GM23338 (cell line): Measurements from ENCODE around the gene CA7. TPM values are rescaled to one million over a fixed set of nuclear protein-coding genes. Genes with fewer than 3 reads are reported as not detected.

Source experiments
- ATAC-seq: fragments of 200-7000 bp; cut with Tn5 transposase; 3 replicates; pipeline ENCODE4 v1.9.1; 2020
- DNase-seq: peaks from one replicate; pipeline ENCODE4 v3.0.0-alpha.2; 2015; ENCODE audit warnings: low spot score
- H2AFZ ChIP-seq: fragments of 200-600 bp; sonication (generic); 2 replicates; pipeline ENCODE4 v1.8.0; 2016; ENCODE audit warnings: antibody characterized with exemption, mild to moderate bottlenecking, moderate library complexity
- H3F3A ChIP-seq: fragments of 200-600 bp; sonication (generic); replicated peaks from 2 replicates; pipeline ENCODE4 v1.8.0; 2017; ENCODE audit warnings: antibody characterized with exemption, mixed run types, low read depth
- H3K27ac ChIP-seq: fragments of 200-600 bp; sonication (generic); 2 replicates; pipeline ENCODE4 v1.6.1; 2016; ENCODE audit warnings: low read depth
- H3K27me3 ChIP-seq: fragments of 200-600 bp; sonication (generic); 2 replicates; pipeline ENCODE4 v1.8.0; 2016; ENCODE audit warnings: mild to moderate bottlenecking, mixed run types, moderate library complexity; ENCODE audit not compliant: insufficient read depth
- H3K36me3 ChIP-seq: fragments of 200-600 bp; sonication (generic); 2 replicates; pipeline ENCODE4 v1.8.0; 2016; ENCODE audit warnings: mild to moderate bottlenecking; ENCODE audit not compliant: insufficient read depth
- H3K4me1 ChIP-seq: fragments of 200-600 bp; sonication (generic); 2 replicates; pipeline ENCODE4 v1.8.0; 2016; ENCODE audit warnings: mild to moderate bottlenecking, moderate library complexity; ENCODE audit not compliant: insufficient read depth
- H3K4me2 ChIP-seq: fragments of 200-600 bp; sonication (generic); 2 replicates; pipeline ENCODE4 v1.7.1; 2017; ENCODE audit warnings: mixed run types
- H3K4me3 ChIP-seq: fragments of 200-600 bp; sonication (generic); 2 replicates; pipeline ENCODE4 v1.6.1; 2016; ENCODE audit warnings: mixed run types
- H3K79me2 ChIP-seq: fragments of 200-600 bp; sonication (generic); replicated peaks from 2 replicates; pipeline ENCODE4 v1.8.0; 2017; ENCODE audit warnings: mild to moderate bottlenecking; ENCODE audit not compliant: insufficient read depth
- H3K9me2 ChIP-seq: fragments of 200-600 bp; sonication (generic); 2 replicates; pipeline ENCODE4 v1.8.0; 2017; ENCODE audit not compliant: insufficient read depth
- H4K20me1 ChIP-seq: fragments of 200-600 bp; sonication (generic); replicated peaks from 2 replicates; pipeline ENCODE4 v1.8.0; 2017; ENCODE audit warnings: mild to moderate bottlenecking; ENCODE audit not compliant: insufficient read depth
- H3K27ac Mint-ChIP-seq: 2 replicates; pipeline ENCODE4 v1.8.0; 2020; ENCODE audit warnings: inconsistent platforms, mild to moderate bottlenecking, moderate library complexity, mixed read lengths
- H3K27me3 Mint-ChIP-seq: 3 replicates; pipeline ENCODE4 v1.8.0; 2022; ENCODE audit warnings: low read depth, mild to moderate bottlenecking, moderate library complexity, mixed read lengths, inconsistent platforms; ENCODE audit not compliant: insufficient read depth, poor library complexity
- H3K36me3 Mint-ChIP-seq: 3 replicates; pipeline ENCODE4 v1.8.0; 2021; ENCODE audit warnings: low read depth, mild to moderate bottlenecking, inconsistent platforms, moderate library complexity, mixed read lengths
- H3K4me1 Mint-ChIP-seq: 3 replicates; pipeline ENCODE4 v1.8.0; 2020; ENCODE audit warnings: mild to moderate bottlenecking, inconsistent platforms, mixed read lengths
- H3K4me3 Mint-ChIP-seq: 3 replicates; pipeline ENCODE4 v1.8.0; 2021; ENCODE audit warnings: moderate library complexity, mild to moderate bottlenecking, inconsistent platforms, mixed read lengths
- H3K9me3 Mint-ChIP-seq: 3 replicates; pipeline ENCODE4 v1.8.0; 2020; ENCODE audit warnings: moderate library complexity, mild to moderate bottlenecking, inconsistent platforms, mixed read lengths
- EZH2 ChIP-seq: fragments of 200-600 bp; sonication (generic); IDR thresholded peaks from one replicate; pipeline ENCODE4 v1.8.0; 2017; ENCODE audit warnings: antibody characterized with exemption, mild to moderate bottlenecking, low read depth; ENCODE audit not compliant: unreplicated experiment
- JUNB ChIP-seq: IDR thresholded peaks from one replicate; pipeline ENCODE4 v1.6.1; 2016; ENCODE audit warnings: antibody characterized with exemption; ENCODE audit not compliant: unreplicated experiment
- NANOG ChIP-seq: IDR thresholded peaks from 2 replicates; pipeline ENCODE4 v1.6.1; 2016; ENCODE audit warnings: antibody characterized with exemption, borderline replicate concordance
- POLR2AphosphoS5 ChIP-seq: IDR thresholded peaks from 2 replicates; pipeline ENCODE4 v1.6.1; 2016; ENCODE audit warnings: antibody characterized with exemption, low read depth
- STAT1 ChIP-seq: IDR thresholded peaks from one replicate; pipeline ENCODE4 v1.6.1; 2016; ENCODE audit warnings: antibody characterized with exemption; ENCODE audit not compliant: unreplicated experiment
- ZNF114 ChIP-seq: fragments of 250-450 bp; sonication (Bioruptor Pico); IDR thresholded peaks from 2 replicates; pipeline ENCODE4 v1.5.0; 2020; ENCODE audit warnings: mild to moderate bottlenecking, moderate library complexity
- ZNF331 ChIP-seq: fragments of 250-450 bp; sonication (Bioruptor Pico); IDR thresholded peaks from 2 replicates; pipeline ENCODE4 v1.5.0; 2020; ENCODE audit warnings: low read depth, mild to moderate bottlenecking, moderate library complexity
- polyA plus RNA-seq: library from polyadenylated mRNA; unstranded; fragments of >200 nt; fragmentation: Nextera tagmentation; extraction: Ambion mirVana; gene quantifications from 2 replicates; pipeline ENCODE4 v1.2.1, GENCODE V29; 2016
- total RNA-seq: library from RNA; depleted of rRNA; stranded (reverse); fragments of >200 nt; shearing (Covaris generic); gene quantifications from 2 replicates; pipeline ENCODE4 v1.2.3, GENCODE V29; 2014
- TF ChIP-seq, protein P1 (sequence below): fragments of 250-450 bp; sonication (Bioruptor Pico); IDR thresholded peaks from 2 replicates; pipeline ENCODE4 v1.5.0; 2020; ENCODE audit warnings: mild to moderate bottlenecking, moderate library complexity
- TF ChIP-seq, protein P2 (sequence below): IDR thresholded peaks from one replicate; pipeline ENCODE4 v1.6.1; 2018; ENCODE audit warnings: antibody characterized with exemption; ENCODE audit not compliant: unreplicated experiment
- TF ChIP-seq, protein P3 (sequence below), 2 experiments: fragments of 200-600 bp in 1 of 2; sonication (generic) in 1 of 2; conservative IDR thresholded peaks; 2 replicates each; pipeline versions ENCODE4 v1.5.1 to v1.6.1; 2016 to 2017; ENCODE audit warnings: antibody characterized with exemption in 2 of 2, low read depth in 2 of 2, mild to moderate bottlenecking in 2 of 2, moderate library complexity in 1 of 2

CA7 gene
- total and polyA plus RNA-seq, 2 experiments from 2014 or later = 2.1 to 2.8 TPM

DNA sequence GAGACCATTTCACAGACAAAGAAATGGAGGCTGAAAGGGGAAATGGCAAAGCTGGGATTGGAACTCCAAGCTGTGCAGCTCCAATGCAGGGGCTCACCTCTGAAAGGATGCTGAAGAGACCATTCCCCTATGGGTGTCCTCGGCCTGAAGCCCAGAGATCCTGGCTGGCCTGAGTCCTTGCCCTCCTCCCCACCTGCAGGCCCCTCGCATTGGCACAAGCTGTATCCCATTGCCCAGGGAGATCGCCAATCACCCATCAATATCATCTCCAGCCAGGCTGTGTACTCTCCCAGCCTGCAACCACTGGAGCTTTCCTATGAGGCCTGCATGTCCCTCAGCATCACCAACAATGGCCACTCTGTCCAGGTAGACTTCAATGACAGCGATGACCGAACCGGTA, 2.6 kb downstream of the CA7 start:
- TF ChIP-seq STAT1 = no peak
- Histone ChIP-seq H3K79me2 (no peaks in the 10 kb centered on the region), H3K27me3 (peaks cover 51% of the 10 kb centered on the region), H4K20me1 (no peaks in the 10 kb centered on the region), H3F3A (0 out of 2 replicates have a peak, but pooled peaks cover 6% of the 10 kb centered on the region), H3K27ac (no peak overlapping the region), H3K4me2 (no peak overlapping the region), H3K4me3 (no peak overlapping the region), H2AFZ (no peak overlapping the region), H3K36me3 (no peaks in the 10 kb centered on the region), H3K9me2 (no peaks in the 10 kb centered on the region; the same call in 1 of the 2 replicates), H3K4me1 (no peaks in the 10 kb centered on the region; the same call in 1 of the 2 replicates)
- no peak overlapping the region for H3K27ac Mint-ChIP-seq
- no peak overlapping the region for H3K4me3 Mint-ChIP-seq
- DNase-seq = no peak
- no peaks in the 10 kb centered on the region; the same call in 2 of the 3 replicates for H3K9me3 Mint-ChIP-seq
- no peak for ATAC-seq
- peaks cover 40% of the 10 kb centered on the region for H3K27me3 Mint-ChIP-seq
- H3K36me3 Mint-ChIP-seq = no peaks in the 10 kb centered on the region
- H3K4me1 Mint-ChIP-seq = peaks cover 16% of the 10 kb centered on the region

DNA sequence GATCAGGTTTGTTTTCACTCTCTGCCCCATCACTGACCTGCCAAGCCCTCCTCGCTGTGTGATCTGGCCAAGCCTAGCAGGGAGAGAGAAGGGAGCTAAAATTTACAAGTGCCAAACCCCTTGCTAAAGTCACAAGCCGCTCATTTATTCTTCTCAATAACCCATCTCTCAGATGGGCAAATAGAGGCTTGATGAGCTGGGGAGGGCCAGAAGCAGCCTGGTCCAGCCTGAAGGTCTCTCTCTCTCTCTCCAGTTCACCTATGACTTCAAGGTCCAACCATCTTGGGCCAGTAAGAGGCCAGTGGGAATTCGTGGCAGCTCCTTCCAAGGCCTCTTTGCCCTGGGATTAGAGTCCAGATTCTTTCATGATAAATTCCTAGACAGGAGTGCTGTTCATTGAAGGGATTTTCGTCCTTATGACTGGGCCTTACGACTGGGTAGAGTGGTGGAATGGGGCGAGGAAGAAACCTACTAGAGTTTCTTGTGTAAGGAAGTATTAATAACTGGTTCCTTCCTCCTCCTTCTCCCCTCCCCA, 3.4 kb downstream of the CA7 start:
- H3F3A ChIP-seq = 0 out of 2 replicates have a peak, but pooled peaks cover 6% of the 10 kb centered on the region
- Mint-ChIP-seq H3K4me3 (no peak overlapping the region), H3K27me3 (peaks cover 37% of the 10 kb centered on the region), H3K9me3 (no peaks in the 10 kb centered on the region; the same call in 2 of the 3 replicates), H3K4me1 (peaks cover 16% of the 10 kb centered on the region), H3K36me3 (no peaks in the 10 kb centered on the region), H3K27ac (no peak overlapping the region)
- H3K36me3 ChIP-seq = no peaks in the 10 kb centered on the region
- no peak overlapping the region for H3K4me3 ChIP-seq
- H2AFZ ChIP-seq = no peak overlapping the region
- H3K4me1 ChIP-seq = no peaks in the 10 kb centered on the region; the same call in 1 of the 2 replicates
- H3K4me2 ChIP-seq = no peak overlapping the region
- ATAC-seq (no peak), DNase-seq (no peak)
- no peaks in the 10 kb centered on the region for H3K79me2 ChIP-seq
- H3K27ac ChIP-seq = no peak overlapping the region
- H4K20me1 ChIP-seq = no peaks in the 10 kb centered on the region
- peaks cover 46% of the 10 kb centered on the region for H3K27me3 ChIP-seq
- H3K9me2 ChIP-seq = no peaks in the 10 kb centered on the region; the same call in 1 of the 2 replicates
- TF ChIP-seq ZNF331 (CRISPR knock-in tag) = no peak
- TF ChIP-seq ZNF114 (CRISPR knock-in tag) = no peak
- TF ChIP-seq, protein P1, sequence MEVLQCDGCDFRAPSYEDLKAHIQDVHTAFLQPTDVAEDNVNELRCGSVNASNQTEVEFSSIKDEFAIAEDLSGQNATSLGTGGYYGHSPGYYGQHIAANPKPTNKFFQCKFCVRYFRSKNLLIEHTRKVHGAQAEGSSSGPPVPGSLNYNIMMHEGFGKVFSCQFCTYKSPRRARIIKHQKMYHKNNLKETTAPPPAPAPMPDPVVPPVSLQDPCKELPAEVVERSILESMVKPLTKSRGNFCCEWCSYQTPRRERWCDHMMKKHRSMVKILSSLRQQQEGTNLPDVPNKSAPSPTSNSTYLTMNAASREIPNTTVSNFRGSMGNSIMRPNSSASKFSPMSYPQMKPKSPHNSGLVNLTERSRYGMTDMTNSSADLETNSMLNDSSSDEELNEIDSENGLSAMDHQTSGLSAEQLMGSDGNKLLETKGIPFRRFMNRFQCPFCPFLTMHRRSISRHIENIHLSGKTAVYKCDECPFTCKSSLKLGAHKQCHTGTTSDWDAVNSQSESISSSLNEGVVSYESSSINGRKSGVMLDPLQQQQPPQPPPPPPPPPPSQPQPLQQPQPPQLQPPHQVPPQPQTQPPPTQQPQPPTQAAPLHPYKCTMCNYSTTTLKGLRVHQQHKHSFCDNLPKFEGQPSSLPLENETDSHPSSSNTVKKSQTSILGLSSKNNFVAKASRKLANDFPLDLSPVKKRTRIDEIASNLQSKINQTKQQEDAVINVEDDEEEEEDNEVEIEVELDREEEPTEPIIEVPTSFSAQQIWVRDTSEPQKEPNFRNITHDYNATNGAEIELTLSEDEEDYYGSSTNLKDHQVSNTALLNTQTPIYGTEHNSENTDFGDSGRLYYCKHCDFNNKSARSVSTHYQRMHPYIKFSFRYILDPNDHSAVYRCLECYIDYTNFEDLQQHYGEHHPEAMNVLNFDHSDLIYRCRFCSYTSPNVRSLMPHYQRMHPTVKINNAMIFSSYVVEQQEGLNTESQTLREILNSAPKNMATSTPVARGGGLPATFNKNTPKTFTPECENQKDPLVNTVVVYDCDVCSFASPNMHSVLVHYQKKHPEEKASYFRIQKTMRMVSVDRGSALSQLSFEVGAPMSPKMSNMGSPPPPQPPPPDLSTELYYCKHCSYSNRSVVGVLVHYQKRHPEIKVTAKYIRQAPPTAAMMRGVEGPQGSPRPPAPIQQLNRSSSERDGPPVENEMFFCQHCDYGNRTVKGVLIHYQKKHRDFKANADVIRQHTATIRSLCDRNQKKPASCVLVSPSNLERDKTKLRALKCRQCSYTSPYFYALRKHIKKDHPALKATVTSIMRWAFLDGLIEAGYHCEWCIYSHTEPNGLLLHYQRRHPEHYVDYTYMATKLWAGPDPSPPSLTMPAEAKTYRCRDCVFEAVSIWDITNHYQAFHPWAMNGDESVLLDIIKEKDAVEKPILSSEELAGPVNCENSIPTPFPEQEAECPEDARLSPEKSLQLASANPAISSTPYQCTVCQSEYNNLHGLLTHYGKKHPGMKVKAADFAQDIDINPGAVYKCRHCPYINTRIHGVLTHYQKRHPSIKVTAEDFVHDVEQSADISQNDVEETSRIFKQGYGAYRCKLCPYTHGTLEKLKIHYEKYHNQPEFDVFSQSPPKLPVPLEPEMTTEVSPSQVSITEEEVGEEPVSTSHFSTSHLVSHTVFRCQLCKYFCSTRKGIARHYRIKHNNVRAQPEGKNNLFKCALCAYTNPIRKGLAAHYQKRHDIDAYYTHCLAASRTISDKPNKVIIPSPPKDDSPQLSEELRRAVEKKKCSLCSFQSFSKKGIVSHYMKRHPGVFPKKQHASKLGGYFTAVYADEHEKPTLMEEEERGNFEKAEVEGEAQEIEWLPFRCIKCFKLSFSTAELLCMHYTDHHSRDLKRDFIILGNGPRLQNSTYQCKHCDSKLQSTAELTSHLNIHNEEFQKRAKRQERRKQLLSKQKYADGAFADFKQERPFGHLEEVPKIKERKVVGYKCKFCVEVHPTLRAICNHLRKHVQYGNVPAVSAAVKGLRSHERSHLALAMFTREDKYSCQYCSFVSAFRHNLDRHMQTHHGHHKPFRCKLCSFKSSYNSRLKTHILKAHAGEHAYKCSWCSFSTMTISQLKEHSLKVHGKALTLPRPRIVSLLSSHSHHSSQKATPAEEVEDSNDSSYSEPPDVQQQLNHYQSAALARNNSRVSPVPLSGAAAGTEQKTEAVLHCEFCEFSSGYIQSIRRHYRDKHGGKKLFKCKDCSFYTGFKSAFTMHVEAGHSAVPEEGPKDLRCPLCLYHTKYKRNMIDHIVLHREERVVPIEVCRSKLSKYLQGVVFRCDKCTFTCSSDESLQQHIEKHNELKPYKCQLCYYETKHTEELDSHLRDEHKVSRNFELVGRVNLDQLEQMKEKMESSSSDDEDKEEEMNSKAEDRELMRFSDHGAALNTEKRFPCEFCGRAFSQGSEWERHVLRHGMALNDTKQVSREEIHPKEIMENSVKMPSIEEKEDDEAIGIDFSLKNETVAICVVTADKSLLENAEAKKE (CRISPR knock-in tag) = no peak
- no peak for TF ChIP-seq POLR2AphosphoS5
- no peak for TF ChIP-seq JUNB
- TF ChIP-seq, protein P2, sequence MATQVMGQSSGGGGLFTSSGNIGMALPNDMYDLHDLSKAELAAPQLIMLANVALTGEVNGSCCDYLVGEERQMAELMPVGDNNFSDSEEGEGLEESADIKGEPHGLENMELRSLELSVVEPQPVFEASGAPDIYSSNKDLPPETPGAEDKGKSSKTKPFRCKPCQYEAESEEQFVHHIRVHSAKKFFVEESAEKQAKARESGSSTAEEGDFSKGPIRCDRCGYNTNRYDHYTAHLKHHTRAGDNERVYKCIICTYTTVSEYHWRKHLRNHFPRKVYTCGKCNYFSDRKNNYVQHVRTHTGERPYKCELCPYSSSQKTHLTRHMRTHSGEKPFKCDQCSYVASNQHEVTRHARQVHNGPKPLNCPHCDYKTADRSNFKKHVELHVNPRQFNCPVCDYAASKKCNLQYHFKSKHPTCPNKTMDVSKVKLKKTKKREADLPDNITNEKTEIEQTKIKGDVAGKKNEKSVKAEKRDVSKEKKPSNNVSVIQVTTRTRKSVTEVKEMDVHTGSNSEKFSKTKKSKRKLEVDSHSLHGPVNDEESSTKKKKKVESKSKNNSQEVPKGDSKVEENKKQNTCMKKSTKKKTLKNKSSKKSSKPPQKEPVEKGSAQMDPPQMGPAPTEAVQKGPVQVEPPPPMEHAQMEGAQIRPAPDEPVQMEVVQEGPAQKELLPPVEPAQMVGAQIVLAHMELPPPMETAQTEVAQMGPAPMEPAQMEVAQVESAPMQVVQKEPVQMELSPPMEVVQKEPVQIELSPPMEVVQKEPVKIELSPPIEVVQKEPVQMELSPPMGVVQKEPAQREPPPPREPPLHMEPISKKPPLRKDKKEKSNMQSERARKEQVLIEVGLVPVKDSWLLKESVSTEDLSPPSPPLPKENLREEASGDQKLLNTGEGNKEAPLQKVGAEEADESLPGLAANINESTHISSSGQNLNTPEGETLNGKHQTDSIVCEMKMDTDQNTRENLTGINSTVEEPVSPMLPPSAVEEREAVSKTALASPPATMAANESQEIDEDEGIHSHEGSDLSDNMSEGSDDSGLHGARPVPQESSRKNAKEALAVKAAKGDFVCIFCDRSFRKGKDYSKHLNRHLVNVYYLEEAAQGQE = no peak
- no peak for TF ChIP-seq NANOG
- TF ChIP-seq STAT1 = no peak
- TF ChIP-seq, protein P3, sequence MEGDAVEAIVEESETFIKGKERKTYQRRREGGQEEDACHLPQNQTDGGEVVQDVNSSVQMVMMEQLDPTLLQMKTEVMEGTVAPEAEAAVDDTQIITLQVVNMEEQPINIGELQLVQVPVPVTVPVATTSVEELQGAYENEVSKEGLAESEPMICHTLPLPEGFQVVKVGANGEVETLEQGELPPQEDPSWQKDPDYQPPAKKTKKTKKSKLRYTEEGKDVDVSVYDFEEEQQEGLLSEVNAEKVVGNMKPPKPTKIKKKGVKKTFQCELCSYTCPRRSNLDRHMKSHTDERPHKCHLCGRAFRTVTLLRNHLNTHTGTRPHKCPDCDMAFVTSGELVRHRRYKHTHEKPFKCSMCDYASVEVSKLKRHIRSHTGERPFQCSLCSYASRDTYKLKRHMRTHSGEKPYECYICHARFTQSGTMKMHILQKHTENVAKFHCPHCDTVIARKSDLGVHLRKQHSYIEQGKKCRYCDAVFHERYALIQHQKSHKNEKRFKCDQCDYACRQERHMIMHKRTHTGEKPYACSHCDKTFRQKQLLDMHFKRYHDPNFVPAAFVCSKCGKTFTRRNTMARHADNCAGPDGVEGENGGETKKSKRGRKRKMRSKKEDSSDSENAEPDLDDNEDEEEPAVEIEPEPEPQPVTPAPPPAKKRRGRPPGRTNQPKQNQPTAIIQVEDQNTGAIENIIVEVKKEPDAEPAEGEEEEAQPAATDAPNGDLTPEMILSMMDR (conservative IDR thresholded peaks at IDR 0.05; ENCODE audit: low read depth in 2 of 2) = no peak
- no peak for TF ChIP-seq EZH2
